ENCODE measurements around the gene CEACAM20.
"Not testable (repeated sequence)": the region's sequence is repeated elsewhere in the genome, so short reads cannot be mapped to it uniquely, and the experiment has no call there.

CEACAM20 gene

GRCh38 chr19:44570984-44571684 is 41.7 kb upstream of the CEACAM20 start:
- Histone ChIP-seq H3K4me3 (no peak overlapping the region), H3K27me3 (no peaks in the 10 kb centered on the region), H3K9ac (no peak overlapping the region), H3K4me1 (peaks cover 18% of the 10 kb centered on the region; the same call in 1 of the 2 replicates), H3K27ac (no peak overlapping the region), H3K36me3 (no peaks in the 10 kb centered on the region), H3K4me2 (no peak overlapping the region), H3K9me3 (no peaks in the 10 kb centered on the region), H4K20me1 (no peaks in the 10 kb centered on the region)
- no peak for TF ChIP-seq Cebpa-rat (IDR thresholded peaks at IDR 0.05)

GRCh38 chr19:44570603-44570983 is 41.1 kb upstream of the CEACAM20 start:
- H3K9ac ChIP-seq, result no peak overlapping the region
- H3K27me3 ChIP-seq, result no peaks in the 10 kb centered on the region
- H3K4me1 ChIP-seq, result peaks cover 18% of the 10 kb centered on the region; the same call in 1 of the 2 replicates
- no peak overlapping the region for H3K27ac ChIP-seq
- H4K20me1 ChIP-seq, result no peaks in the 10 kb centered on the region
- H3K9me3 ChIP-seq, result no peaks in the 10 kb centered on the region
- no peaks in the 10 kb centered on the region for H3K36me3 ChIP-seq
- no peak for TF ChIP-seq Cebpa-rat (IDR thresholded peaks at IDR 0.05)
- H3K4me2 ChIP-seq, result no peak overlapping the region
- no peak overlapping the region for H3K4me3 ChIP-seq

GRCh38 chr19:44567745-44568144 is 38.3 kb upstream of the CEACAM20 start:
- Histone ChIP-seq H3K36me3 (no peaks in the 10 kb centered on the region), H3K9me3 (no peaks in the 10 kb centered on the region), H4K20me1 (no peaks in the 10 kb centered on the region), H3K4me1 (no peaks in the 10 kb centered on the region), H3K4me2 (no peak overlapping the region), H3K27ac (no peak overlapping the region), H3K9ac (no peak overlapping the region), H3K4me3 (no peak overlapping the region), H3K27me3 (no peaks in the 10 kb centered on the region)
- no peak for TF ChIP-seq Cebpa-rat (IDR thresholded peaks at IDR 0.05)

- Histone ChIP-seq H3K4me1 (no peaks in the 10 kb centered on the region), H4K20me1 (no peaks in the 10 kb centered on the region), H3K4me3 (no peak overlapping the region), H3K36me3 (no peaks in the 10 kb centered on the region), H3K9ac (no peak overlapping the region), H3K4me2 (no peak overlapping the region), H3K27ac (no peak overlapping the region), H3K9me3 (no peaks in the 10 kb centered on the region), H3K27me3 (no peaks in the 10 kb centered on the region)
- TF ChIP-seq Cebpa-rat (IDR thresholded peaks at IDR 0.05), result no peak
These were observed 37.5 kb upstream of the CEACAM20 start for GRCh38 chr19:44566984-44567383.

GRCh38 chr19:44563086-44563655 is 33.7 kb upstream of the CEACAM20 start:
- not testable (repeated sequence) for H3K27me3 ChIP-seq, H3K36me3 ChIP-seq, H3K27ac ChIP-seq, H4K20me1 ChIP-seq, H3K9me3 ChIP-seq, H3K9ac ChIP-seq, H3K4me1 ChIP-seq, H3K4me2 ChIP-seq, H3K4me3 ChIP-seq

- Histone ChIP-seq H3K4me3 (no peak overlapping the region), H3K36me3 (no peaks in the 10 kb centered on the region), H3K27ac (no peak overlapping the region), H3K27me3 (no peaks in the 10 kb centered on the region), H3K4me2 (no peak overlapping the region), H3K4me1 (0 out of 2 replicates have a peak, but pooled peaks cover 6% of the 10 kb centered on the region), H3K9me3 (peaks cover 5% of the 10 kb centered on the region; the same call in 1 of the 2 replicates), H3K9ac (no peak overlapping the region), H4K20me1 (no peaks in the 10 kb centered on the region)
- no peak for TF ChIP-seq Cebpa-rat (IDR thresholded peaks at IDR 0.05)
These were observed 28.5 kb upstream of the CEACAM20 start for GRCh38 chr19:44557933-44558332.

GRCh38 chr19:44554641-44555246 is 25.3 kb upstream of the CEACAM20 start:
- H4K20me1 ChIP-seq, result no peaks in the 10 kb centered on the region
- no peak overlapping the region for H3K27ac ChIP-seq
- H3K9ac ChIP-seq, result no peak overlapping the region
- H3K4me3 ChIP-seq, result no peak overlapping the region
- no peaks in the 10 kb centered on the region for H3K36me3 ChIP-seq
- TF ChIP-seq Cebpa-rat (IDR thresholded peaks at IDR 0.05), result no peak
- no peak overlapping the region for H3K4me2 ChIP-seq
- 0 out of 2 replicates have a peak, but pooled peaks cover 6% of the 10 kb centered on the region for H3K4me1 ChIP-seq
- H3K27me3 ChIP-seq, result no peaks in the 10 kb centered on the region
- H3K9me3 ChIP-seq, result peaks cover 13% of the 10 kb centered on the region

- Histone ChIP-seq H3K9me3 (peaks cover 13% of the 10 kb centered on the region), H3K36me3 (no peaks in the 10 kb centered on the region), H3K4me3 (no peak overlapping the region), H4K20me1 (no peaks in the 10 kb centered on the region), H3K27ac (no peak overlapping the region), H3K27me3 (no peaks in the 10 kb centered on the region), H3K4me1 (0 out of 2 replicates have a peak, but pooled peaks cover 6% of the 10 kb centered on the region), H3K4me2 (no peak overlapping the region), H3K9ac (no peak overlapping the region)
- no peak for TF ChIP-seq Cebpa-rat (IDR thresholded peaks at IDR 0.05)
These were observed 24.1 kb upstream of the CEACAM20 start for GRCh38 chr19:44553478-44554171.

GRCh38 chr19:44552324-44552723 is 22.8 kb upstream of the CEACAM20 start:
- no peaks in the 10 kb centered on the region for H4K20me1 ChIP-seq
- H3K9ac ChIP-seq, result no peak overlapping the region
- H3K4me3 ChIP-seq, result no peak overlapping the region
- peaks cover 17% of the 10 kb centered on the region for H3K9me3 ChIP-seq
- no peak overlapping the region for H3K4me2 ChIP-seq
- 0 out of 2 replicates have a peak, but pooled peaks cover 6% of the 10 kb centered on the region for H3K4me1 ChIP-seq
- no peaks in the 10 kb centered on the region for H3K27me3 ChIP-seq
- H3K36me3 ChIP-seq, result no peaks in the 10 kb centered on the region
- TF ChIP-seq Cebpa-rat (IDR thresholded peaks at IDR 0.05), result no peak
- no peak overlapping the region for H3K27ac ChIP-seq

- Histone ChIP-seq H3K9me3 (peaks cover 20% of the 10 kb centered on the region), H3K9ac (no peak overlapping the region), H3K4me3 (no peak overlapping the region), H3K4me2 (no peak overlapping the region), H3K4me1 (0 out of 2 replicates have a peak, but pooled peaks cover 6% of the 10 kb centered on the region), H4K20me1 (no peaks in the 10 kb centered on the region), H3K36me3 (no peaks in the 10 kb centered on the region), H3K27ac (no peak overlapping the region), H3K27me3 (no peaks in the 10 kb centered on the region)
- TF ChIP-seq Cebpa-rat (IDR thresholded peaks at IDR 0.05), result no peak
These were observed 22.4 kb upstream of the CEACAM20 start for GRCh38 chr19:44551850-44552249.

- not testable (repeated sequence) for H3K27me3 ChIP-seq, H3K4me2 ChIP-seq, H3K4me1 ChIP-seq, H3K36me3 ChIP-seq, H3K27ac ChIP-seq, H4K20me1 ChIP-seq, H3K4me3 ChIP-seq, H3K9ac ChIP-seq
- peaks cover 20% of the 10 kb centered on the region for H3K9me3 ChIP-seq
These were observed 21.5 kb upstream of the CEACAM20 start for GRCh38 chr19:44550976-44551375.
